Ovary (tissue), 3 donors: ENCODE measurements around the gene CNOT6.

ENCODE experiments used
- EP300 ChIP-seq: sonication (generic); formaldehyde crosslinking; IDR thresholded peaks from one replicate; pipeline ENCODE4 v1.6.1; 2017; ENCODE audit warnings: antibody characterized with exemption
- POLR2A ChIP-seq: fragments of 450-650 bp; IDR thresholded peaks from one replicate; pipeline ENCODE4 v1.6.1; 2017; ENCODE audit warnings: antibody characterized with exemption, mild to moderate bottlenecking, moderate library complexity
- TF ChIP-seq, protein P1 (sequence below), 3 donors: fragments of 450-650 bp in 2 of 3; fragments of 200-600 bp in 1 of 3; IDR thresholded peaks; one replicate each; pipeline versions ENCODE4 v1.5.1 to v1.8.0; 2016 to 2022; ENCODE audit warnings: antibody characterized with exemption in 3 of 3, mild to moderate bottlenecking in 1 of 3
- donor health status: DM: no; HTN: no; CAD: no.

DNA sequence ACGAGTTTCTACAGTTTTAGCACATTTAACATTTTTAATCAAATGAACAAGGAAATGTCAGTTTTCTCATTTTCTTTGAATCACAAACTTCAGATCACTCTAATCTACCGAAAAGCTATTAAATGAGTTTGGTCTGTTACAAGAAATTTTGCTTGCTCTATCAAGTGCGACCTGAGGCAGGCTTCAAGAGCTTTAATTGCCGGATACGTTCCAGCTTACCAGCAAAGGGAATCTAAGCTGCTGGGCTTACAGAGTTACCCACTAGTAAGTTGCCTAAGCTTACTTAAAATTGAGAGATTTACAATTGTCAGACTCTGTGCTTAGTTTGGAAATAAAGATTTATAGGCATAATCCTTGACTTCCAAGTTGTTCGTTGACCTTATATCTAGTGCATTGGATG is 86.5 kb downstream of the CNOT6 start:
- no peak for TF ChIP-seq EP300
- TF ChIP-seq, protein P1, sequence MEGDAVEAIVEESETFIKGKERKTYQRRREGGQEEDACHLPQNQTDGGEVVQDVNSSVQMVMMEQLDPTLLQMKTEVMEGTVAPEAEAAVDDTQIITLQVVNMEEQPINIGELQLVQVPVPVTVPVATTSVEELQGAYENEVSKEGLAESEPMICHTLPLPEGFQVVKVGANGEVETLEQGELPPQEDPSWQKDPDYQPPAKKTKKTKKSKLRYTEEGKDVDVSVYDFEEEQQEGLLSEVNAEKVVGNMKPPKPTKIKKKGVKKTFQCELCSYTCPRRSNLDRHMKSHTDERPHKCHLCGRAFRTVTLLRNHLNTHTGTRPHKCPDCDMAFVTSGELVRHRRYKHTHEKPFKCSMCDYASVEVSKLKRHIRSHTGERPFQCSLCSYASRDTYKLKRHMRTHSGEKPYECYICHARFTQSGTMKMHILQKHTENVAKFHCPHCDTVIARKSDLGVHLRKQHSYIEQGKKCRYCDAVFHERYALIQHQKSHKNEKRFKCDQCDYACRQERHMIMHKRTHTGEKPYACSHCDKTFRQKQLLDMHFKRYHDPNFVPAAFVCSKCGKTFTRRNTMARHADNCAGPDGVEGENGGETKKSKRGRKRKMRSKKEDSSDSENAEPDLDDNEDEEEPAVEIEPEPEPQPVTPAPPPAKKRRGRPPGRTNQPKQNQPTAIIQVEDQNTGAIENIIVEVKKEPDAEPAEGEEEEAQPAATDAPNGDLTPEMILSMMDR (IDR thresholded peaks at IDR 0.05): no peak
- TF ChIP-seq POLR2A: no peak
